ENCODE results near the gene GMPS. TPM values are rescaled to one million over a fixed set of nuclear protein-coding genes. Genes with fewer than 3 reads are reported as not detected.

Gene GMPS
- total and polyA plus RNA-seq, 2 of the 8 experiments (the other 6 are each of a cell fraction or from before 2014, with no cell fraction given) = 57.7 to 175 TPM

DNA sequence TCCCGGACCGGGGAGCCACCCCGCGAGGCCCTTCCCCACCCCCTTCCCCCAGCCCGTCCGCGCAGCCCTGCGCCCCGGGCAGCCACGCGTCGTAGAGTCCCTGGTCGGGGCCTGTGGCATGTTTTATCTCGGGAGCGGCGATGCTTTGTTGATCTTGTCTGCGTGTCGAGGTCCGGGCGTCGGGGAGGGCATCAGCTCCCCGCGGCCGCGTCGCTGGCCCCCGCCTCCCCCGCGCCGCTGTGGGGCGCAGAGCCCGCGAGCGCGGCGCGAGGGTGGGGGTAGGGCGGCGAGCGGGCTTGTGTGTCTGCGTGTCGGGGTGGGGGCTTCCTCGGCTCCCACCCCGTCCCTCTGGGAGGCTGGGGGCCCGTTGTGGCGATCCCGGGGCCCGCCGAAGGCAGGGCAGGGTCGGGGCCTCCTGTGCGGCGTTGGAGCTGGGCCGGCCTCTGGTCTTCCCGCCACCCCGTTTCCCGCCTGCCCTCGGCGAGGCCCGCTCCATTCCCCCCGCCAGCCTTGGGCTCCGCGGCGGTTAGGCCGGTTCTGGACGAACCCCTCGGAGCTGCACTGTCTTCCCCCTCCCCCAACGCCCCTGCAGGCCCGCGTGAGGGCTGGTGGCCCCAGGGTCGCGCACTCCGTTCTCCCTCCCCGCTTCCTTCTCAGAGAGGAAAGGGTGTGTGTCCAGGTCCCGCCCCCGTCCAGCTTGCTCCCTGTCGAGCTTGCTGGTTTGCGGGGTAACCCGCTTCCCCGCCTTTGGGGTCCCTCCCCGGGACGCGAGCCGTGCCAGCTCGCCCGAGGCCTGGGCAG, 695 bp downstream of the GMPS start:
- Histone ChIP-seq H4K8ac (ENCODE audit: extremely low read depth, insufficient read depth, low read length) (peak overlapping the region; percentile 96), H2AK5ac (ENCODE audit: low read depth, low read length) (no peak overlapping the region), H4K91ac (replicated peaks; ENCODE audit: insufficient read length, low read length) (peak overlapping the region; percentile 91), H3K18ac (ENCODE audit: extremely low read depth, low read length) (peak overlapping the region; percentile 78), H3K27ac (ENCODE audit: low read depth, low read length) (peak overlapping the region; percentile 89; the same call in 1 of the 2 replicates), H3K4me3 (ENCODE audit: extremely low read depth in 1 of 4, insufficient read depth in 2 of 4, low read depth in 3 of 4, low read length in 4 of 4) (peak overlapping the region; percentile 77 to 97 (median 88)), H3K79me1 (ENCODE audit: low read depth, low read length) (peaks cover 2% of the 10 kb centered on the region; the same call in 1 of the 2 replicates), H2BK120ac (replicated peaks; ENCODE audit: low read depth, low read length) (no peak overlapping the region), H3K27me3 (replicated peaks in 1 of 4; ENCODE audit: control insufficient read depth in 3 of 4, extremely low read depth in 1 of 4, insufficient read depth in 3 of 4, low read length in 3 of 4) (no peaks in the 10 kb centered on the region), H2BK20ac (ENCODE audit: low read length) (no peak overlapping the region), H3K4ac (replicated peaks; ENCODE audit: insufficient read length, low read depth, low read length) (no peak overlapping the region), H3K4me1 (replicated peaks in 1 of 4; ENCODE audit: control insufficient read depth in 3 of 4, insufficient read depth in 4 of 4, low read length in 3 of 4) (peaks cover 0 to 5% (median 4%) of the 10 kb centered on the region in 4 experiments; a peak in 4 of 7 replicates), H3K56ac (replicated peaks; ENCODE audit: insufficient read length, low read depth, low read length) (peak overlapping the region; percentile 84), H2AFZ (ENCODE audit: low read length) (no peak overlapping the region; the same call in 1 of the 2 replicates), H3K9ac (replicated peaks in 1 of 4; ENCODE audit: extremely low read depth in 1 of 4, low read depth in 3 of 4, low read length in 3 of 4) (peak overlapping the region; percentile 78 to 90 (median 83)), H3K14ac (ENCODE audit: insufficient read length) (no peak overlapping the region), H3K23ac (ENCODE audit: insufficient read length) (no peak overlapping the region), H4K20me1 (replicated peaks in 1 of 2; ENCODE audit: control insufficient read depth in 1 of 2, insufficient read depth in 2 of 2, low read length in 2 of 2) (peaks cover 7 to 8% of the 10 kb centered on the region in 2 experiments), H2BK5ac (ENCODE audit: low read depth, low read length) (peak overlapping the region; percentile 91; the same call in 1 of the 2 replicates), H3K9me3 (ENCODE audit: insufficient read depth in 2 of 2, low read depth in 1 of 2, low read length in 1 of 2) (no peaks in the 10 kb centered on the region), H3K79me2 (ENCODE audit: control insufficient read depth in 1 of 2, insufficient read depth in 2 of 2, low read length in 2 of 2) (peaks cover 21 to 51% of the 10 kb centered on the region in 2 experiments), H2BK15ac (ENCODE audit: low read length) (no peak overlapping the region), H3K36me3 (ENCODE audit: control insufficient read depth in 2 of 4, insufficient read depth in 4 of 4, low read length in 3 of 4) (no peaks in the 10 kb centered on the region), H3K4me2 (ENCODE audit: insufficient read depth in 1 of 2, low read depth in 2 of 2, low read length in 2 of 2) (peak overlapping the region; percentile 77 to 83), H3K23me2 (ENCODE audit: low read depth, low read length) (peaks cover 6% of the 10 kb centered on the region), H4K5ac (ENCODE audit: insufficient read length, low read depth, low read length) (peak overlapping the region; percentile 77), H2BK12ac (ENCODE audit: low read depth, low read length) (no peak overlapping the region)
- DNase-seq (ENCODE audit: low read depth in 1 of 2, low spot score in 2 of 2) (peak in 1 of 2 experiments; percentile 75), FAIRE-seq (no peak)
- POLR2A ChIA-PET (ENCODE audit: partially characterized antibody) = interaction anchor here (0.8 to 3.6 kb wide), 11 partner anchors 10 to 127 kb away, joined by 3 to 27 read pairs (median 4); partner anchors contain the start of genes C3orf33 and SLC33A1
- WGBS, 2 experiments (ENCODE audit: extremely low coverage in 1 of 2, insufficient coverage in 1 of 2, insufficient read length in 1 of 2, insufficient replicate concordance in 2 of 2, low coverage in 1 of 2, low lambda C conversion rate in 2 of 2, missing lambda C conversion rate in 1 of 2) = 3% methylated on average over 50 of the region's 85 CpGs; no CpG with 5 or more reads in 1 of the 2 experiments
- CTCF ChIA-PET (ENCODE audit: partially characterized antibody) = interaction anchor here (0.7 to 3.1 kb wide), 4 partner anchors 15 to 211 kb away, joined by 3 to 17 read pairs (median 4); partner anchors contain the start of gene C3orf33
- TF ChIP-seq SP4 (IDR thresholded peaks at IDR 0.05; ENCODE audit: low read length) (no peak), CTBP2 (IDR thresholded peaks at IDR 0.05; ENCODE audit: borderline replicate concordance, insufficient read depth, insufficient read length, low read length) (no peak), SAP30 (IDR thresholded peaks at IDR 0.05; ENCODE audit: insufficient read depth, insufficient replicate concordance, low read length) (no peak), RBBP5 (IDR thresholded peaks at IDR 0.05; ENCODE audit: borderline replicate concordance, low read depth, low read length) (peak; percentile 15; the same call in 1 of the 2 replicates), SP2 (IDR thresholded peaks at IDR 0.05; ENCODE audit: low read length) (no peak), GTF2F1 (IDR thresholded peaks at IDR 0.05; ENCODE audit: borderline replicate concordance, low read depth, low read length) (no peak), POLR2AphosphoS5 (IDR thresholded peaks at IDR 0.05; ENCODE audit: low read depth, low read length) (0 out of 2 replicates have a peak, but pooled peaks have one; percentile 25), BACH1 (IDR thresholded peaks at IDR 0.05; ENCODE audit: low read length) (no peak), CHD1 (IDR thresholded peaks at IDR 0.05; ENCODE audit: low read depth, low read length) (no peak), TAF1 (IDR thresholded peaks at IDR 0.05; ENCODE audit: low read depth, low read length) (0 out of 2 replicates have a peak, but pooled peaks have one; percentile 43)
- TF ChIP-seq, protein P1, sequence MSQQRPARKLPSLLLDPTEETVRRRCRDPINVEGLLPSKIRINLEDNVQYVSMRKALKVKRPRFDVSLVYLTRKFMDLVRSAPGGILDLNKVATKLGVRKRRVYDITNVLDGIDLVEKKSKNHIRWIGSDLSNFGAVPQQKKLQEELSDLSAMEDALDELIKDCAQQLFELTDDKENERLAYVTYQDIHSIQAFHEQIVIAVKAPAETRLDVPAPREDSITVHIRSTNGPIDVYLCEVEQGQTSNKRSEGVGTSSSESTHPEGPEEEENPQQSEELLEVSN (IDR thresholded peaks at IDR 0.05) = peak; percentile 88

Data from H1 (cell line).